GM19328 (cell line): Measurements from ENCODE around the gene SPATA20.

Source experiments
- ATAC-seq: cut with Tn5 transposase; IDR thresholded peaks from one replicate; pipeline ENCODE4 v1.9.1; 2021; ENCODE audit warnings: mild to moderate bottlenecking, moderate library complexity; ENCODE audit not compliant: unreplicated experiment

Gene SPATA20

GRCh38 chr17:50557630-50558029 is 10.7 kb downstream of the SPATA20 start:
- ATAC-seq: no peak

GRCh38 chr17:50558091-50558490 is 11.1 kb downstream of the SPATA20 start:
- ATAC-seq: no peak

DNA sequence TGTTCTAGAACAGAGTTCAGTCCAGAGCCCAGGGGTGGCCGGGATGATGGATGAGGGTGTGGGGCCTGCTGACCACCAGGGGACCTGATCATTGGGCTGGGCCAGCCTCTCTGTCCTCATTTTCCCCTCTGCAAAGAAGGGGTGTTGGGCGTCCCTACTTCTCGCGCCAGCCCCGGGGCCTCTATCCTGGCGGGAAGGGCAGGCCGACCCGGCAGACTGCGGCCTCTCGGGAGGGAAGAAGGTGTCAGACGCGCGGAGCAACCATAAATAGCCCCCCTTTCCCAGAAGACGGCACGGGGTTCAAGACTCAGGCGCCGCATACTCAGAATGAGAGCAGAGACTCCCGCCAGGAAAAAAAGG is 11.6 kb downstream of the SPATA20 start:
- no peak for ATAC-seq

DNA sequence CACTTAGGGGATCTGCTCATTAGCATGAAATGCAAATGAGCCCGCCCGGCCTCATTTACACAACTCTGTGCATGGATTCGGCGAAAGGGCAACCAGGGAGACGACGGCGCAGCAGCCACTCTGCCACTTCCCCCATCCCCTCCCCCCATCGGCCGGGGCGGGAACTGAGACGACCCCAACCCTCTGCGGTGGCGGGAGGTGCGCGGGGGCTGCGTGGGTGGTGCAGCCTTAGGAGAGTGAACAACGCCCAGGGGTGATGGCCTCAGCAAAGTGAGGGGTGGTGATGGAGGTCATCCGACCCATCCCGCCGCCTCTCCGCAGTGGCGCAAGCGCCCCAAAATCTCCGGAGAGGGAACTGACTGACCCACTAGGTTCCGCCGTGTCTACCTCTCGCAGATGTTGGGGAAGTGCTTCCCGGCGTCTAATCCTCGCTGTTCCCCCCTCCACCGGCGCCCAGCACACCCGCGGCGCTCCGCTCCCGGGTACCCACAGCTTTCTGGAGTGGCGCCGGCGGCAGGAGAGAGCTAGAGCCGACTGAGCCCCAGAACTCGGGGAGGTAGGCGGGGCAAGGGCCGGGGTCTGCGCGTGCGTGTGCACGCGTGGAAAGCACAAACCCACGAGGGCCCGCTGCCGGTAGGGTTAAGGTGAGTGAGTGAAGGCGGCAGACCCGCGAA is 12.1 kb downstream of the SPATA20 start:
- no peak for ATAC-seq

DNA sequence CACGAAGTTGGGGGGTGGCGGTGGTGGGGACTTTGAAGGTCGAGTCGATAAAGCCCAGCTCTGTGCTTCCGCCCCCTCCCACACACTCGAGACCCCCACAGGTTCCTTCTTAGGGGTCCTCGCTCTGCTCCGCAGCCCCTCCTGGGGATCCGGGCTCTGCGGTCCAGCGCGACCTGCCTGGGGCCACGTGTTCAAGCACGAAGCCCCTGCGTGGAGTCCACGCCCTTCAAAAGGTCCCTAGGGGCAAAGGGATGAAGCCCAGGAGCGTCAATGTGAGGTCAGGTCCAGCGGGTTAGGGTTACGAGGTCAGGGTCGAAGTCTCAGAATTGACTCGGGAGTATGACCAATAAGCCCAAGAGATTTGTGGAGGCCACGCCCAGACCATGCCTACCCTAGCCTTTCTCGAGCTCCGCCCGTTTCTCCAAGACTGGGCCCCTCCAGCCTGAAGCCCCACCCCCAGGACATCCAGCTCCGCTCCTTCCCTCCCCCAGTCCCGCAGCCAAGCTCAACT is 12.8 kb downstream of the SPATA20 start:
- no peak for ATAC-seq

GRCh38 chr17:50560185-50560824 is 13.3 kb downstream of the SPATA20 start, which contains the start of gene CACNA1G:
Gene CACNA1G (plus strand): TSS chr17:50560715. CDS start chr17:50561460, 745 bp downstream.
- peak; percentile 87 for ATAC-seq

GRCh38 chr17:50560931-50561745 is 14.2 kb downstream of the SPATA20 start:
- peak; percentile 11 for ATAC-seq

- ATAC-seq: no peak
These were observed 14.8 kb downstream of the SPATA20 start for GRCh38 chr17:50561746-50562141.

- no peak for ATAC-seq
These were observed 15.5 kb downstream of the SPATA20 start for GRCh38 chr17:50562242-50563091.

- ATAC-seq: no peak
These were observed 16.1 kb downstream of the SPATA20 start for GRCh38 chr17:50563092-50563511.

GRCh38 chr17:50564916-50565315 is 17.9 kb downstream of the SPATA20 start:
- no peak for ATAC-seq

GRCh38 chr17:50565402-50566350 is 18.7 kb downstream of the SPATA20 start:
- no peak for ATAC-seq

DNA sequence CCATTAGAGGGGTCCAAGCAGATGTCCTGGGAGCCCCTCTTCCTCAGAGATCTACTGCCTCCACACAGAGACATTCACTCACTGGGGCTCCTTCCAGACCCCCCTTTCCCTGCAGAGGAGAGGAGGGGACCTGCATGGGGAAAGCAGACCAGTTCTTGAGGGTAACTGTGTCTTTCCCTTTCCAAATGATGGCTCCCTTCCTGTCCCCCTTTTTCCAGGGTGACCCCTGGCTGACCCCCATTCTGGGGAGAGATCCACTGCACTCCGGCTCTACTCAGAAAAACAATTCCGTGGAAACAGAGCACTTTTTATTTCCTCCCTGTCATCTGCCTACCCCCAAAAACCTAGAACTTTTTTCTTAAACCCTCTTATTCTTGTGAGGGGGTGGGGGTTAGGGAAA is 19.9 kb downstream of the SPATA20 start:
- ATAC-seq: no peak

DNA sequence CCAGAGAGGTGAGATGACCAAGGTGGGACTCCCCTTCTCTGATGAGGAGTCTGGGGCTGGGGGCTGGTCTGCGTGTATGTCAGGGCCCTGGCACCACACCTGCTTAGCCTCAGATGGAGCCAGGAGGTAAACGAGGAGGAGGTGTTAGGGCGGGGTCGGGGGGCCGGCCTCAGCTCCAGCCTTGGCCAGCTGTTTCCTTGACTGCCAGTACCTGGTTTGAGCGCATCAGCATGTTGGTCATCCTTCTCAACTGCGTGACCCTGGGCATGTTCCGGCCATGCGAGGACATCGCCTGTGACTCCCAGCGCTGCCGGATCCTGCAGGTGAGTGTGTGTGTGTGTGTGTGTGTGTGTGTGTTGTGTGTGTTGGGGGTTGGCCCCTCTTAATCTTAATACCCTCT is 21.7 kb downstream of the SPATA20 start:
- no peak for ATAC-seq

GRCh38 chr17:50569592-50569991 is 22.6 kb downstream of the SPATA20 start:
- no peak for ATAC-seq

DNA sequence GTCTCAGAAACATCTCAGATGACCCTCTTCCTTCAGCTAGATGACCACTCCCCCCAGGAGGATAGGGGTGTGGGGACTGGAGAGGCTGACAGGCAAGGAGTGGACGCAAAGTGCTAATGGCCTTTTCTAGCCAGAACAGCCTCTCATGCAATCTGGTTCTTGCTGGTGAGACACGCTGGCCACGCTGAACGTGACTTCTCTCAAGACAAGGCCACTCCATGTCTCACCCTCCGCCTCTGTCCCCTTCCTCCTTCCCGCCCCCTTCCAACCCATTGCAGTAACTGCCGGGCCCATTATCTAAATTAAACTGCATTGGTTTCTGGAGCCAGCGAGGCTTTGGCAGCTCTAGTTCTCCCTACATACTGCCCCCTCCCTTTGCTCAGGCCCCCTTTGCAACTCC is 23.1 kb downstream of the SPATA20 start:
- no peak for ATAC-seq

DNA sequence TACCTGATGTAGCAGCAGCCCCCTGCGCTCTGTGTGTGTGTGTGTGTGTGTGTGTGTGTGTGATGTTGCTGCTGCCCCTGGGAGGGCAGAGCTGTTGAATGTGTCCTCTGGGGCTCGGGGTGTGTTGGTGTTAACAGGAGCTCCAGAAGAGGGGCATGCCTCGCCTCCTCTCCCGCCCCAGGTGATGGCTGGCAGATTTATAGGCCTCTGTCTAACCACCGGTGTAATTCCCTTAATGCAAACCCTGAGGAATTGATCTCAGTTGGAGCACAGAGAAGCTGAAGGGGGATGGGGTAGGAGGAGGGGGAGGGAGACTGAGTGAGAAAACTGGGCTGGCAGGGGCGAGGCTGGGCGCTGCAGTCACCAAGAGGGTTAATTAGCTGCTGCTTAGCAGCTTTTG is 23.6 kb downstream of the SPATA20 start:
- no peak for ATAC-seq

DNA sequence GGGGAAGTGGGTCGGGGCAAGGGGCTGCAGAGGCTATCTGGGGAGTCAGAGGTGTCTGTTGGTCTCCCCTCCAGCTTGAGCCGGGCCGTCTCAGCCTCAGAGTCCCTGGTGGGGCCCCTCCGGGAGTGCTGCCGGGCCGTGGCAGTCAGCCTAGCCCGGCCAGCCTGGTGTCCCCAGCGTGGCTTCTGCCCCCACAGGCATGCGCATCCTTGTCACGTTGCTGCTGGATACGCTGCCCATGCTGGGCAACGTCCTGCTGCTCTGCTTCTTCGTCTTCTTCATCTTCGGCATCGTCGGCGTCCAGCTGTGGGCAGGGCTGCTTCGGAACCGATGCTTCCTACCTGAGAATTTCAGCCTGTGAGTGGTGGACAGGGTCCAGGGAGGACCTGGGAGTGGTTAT is 24.7 kb downstream of the SPATA20 start:
- ATAC-seq: no peak

GRCh38 chr17:50572541-50572940 is 25.6 kb downstream of the SPATA20 start:
- ATAC-seq: no peak
